GM21381 (cell line): ENCODE results near the gene ZBTB49.
"Not testable (repeated sequence)": the region's sequence is repeated elsewhere in the genome, so short reads cannot be mapped to it uniquely, and the experiment has no call there.

Source experiments
- ATAC-seq: cut with Tn5 transposase; IDR thresholded peaks from one replicate; pipeline ENCODE4 v1.9.1; 2021; ENCODE audit warnings: mild to moderate bottlenecking, moderate library complexity; ENCODE audit not compliant: unreplicated experiment

ZBTB49 gene, protein sequence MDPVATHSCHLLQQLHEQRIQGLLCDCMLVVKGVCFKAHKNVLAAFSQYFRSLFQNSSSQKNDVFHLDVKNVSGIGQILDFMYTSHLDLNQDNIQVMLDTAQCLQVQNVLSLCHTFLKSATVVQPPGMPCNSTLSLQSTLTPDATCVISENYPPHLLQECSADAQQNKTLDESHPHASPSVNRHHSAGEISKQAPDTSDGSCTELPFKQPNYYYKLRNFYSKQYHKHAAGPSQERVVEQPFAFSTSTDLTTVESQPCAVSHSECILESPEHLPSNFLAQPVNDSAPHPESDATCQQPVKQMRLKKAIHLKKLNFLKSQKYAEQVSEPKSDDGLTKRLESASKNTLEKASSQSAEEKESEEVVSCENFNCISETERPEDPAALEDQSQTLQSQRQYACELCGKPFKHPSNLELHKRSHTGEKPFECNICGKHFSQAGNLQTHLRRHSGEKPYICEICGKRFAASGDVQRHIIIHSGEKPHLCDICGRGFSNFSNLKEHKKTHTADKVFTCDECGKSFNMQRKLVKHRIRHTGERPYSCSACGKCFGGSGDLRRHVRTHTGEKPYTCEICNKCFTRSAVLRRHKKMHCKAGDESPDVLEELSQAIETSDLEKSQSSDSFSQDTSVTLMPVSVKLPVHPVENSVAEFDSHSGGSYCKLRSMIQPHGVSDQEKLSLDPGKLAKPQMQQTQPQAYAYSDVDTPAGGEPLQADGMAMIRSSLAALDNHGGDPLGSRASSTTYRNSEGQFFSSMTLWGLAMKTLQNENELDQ

DNA sequence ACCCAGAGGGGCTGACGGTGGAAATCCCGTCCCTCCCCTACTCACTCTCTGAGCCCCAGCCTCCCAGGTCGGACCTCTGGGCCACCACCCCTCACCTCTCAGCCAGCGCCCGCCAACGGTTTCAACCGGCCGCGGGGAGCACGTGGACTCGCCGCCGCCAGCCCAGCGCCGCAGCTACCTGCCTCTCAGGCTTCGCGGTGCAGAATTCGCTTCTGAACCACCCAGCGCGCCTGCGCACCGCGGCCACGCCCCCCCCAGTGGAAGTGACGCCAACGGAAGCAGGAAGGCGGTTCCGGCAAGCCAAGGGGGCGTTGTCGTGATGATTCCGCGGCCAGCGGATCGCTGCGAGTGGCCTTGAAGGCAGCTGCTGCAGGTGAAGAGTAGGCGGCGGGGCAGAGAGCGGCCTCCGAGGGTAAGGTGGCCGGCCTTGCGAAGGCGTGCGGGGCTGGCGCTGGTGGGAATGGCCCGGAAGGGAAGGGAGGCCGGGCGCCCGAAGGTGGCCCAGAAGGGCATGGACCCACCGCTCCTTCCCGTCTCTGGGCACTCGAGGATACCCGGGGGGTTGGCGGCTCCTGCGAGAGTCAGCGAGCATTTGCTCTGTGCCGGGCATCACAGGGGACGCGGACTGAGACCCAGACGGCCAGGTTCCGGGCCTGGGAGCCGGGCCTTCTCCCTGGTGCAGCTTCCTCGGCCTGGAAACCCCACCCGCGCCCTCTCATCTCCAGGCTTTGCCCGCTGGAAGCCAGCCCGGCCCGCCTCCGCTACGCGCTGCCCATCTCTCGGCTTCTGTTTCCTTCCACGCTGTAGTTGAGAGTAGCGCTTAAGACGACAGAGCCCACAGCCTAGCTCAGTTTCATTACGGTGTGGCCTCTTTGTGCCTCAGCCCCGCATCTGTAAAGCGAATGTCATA lies at the start of gene ZBTB49, which contains the start of gene LYAR:
Gene ZBTB49 (plus strand): TSS at position 311 of the 910 bp plus-strand sequence. CDS start 9,695 bp downstream, outside the sequence.
Gene LYAR (minus strand): TSS at position 214 of the 910 bp plus-strand sequence. CDS start 6,412 bp downstream, outside the sequence.
- peak; percentile 91 for ATAC-seq

DNA sequence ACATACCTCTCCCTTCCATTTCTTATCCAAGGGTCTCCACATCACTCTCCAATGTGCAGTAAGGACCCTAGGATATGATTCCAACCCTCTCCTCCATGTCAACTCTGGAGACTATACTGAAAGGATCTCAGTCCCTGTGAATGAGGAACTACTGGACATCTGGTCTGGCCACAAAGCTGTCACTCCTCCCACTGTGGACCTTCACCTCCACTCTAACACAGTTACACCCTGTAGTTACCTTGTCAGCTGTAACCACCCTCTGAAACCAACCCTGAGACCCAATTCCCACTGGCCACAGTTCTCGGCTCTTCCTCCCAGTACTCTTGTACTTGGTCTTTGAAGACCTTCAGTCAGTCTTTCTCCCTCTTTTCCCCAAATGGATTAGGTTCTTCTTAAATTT lies 44.9 kb upstream of the ZBTB49 start:
- ATAC-seq, result no peak

DNA sequence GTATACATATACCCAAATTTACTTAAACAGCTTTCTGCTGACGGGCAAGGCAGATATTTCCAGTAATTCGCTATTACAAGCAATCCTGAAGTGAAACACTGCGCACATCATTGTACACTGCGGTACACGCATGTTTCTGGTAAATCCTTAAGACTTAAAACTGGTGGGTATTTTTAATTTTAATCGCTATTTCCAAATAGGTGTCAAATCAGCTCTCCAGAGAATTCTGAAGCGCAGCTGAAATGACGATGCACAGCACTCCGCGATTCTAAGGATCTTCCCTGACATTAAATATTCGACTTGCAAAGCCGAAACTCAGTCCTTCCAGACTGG lies 42.4 kb upstream of the ZBTB49 start:
- peak; percentile 4 for ATAC-seq

DNA sequence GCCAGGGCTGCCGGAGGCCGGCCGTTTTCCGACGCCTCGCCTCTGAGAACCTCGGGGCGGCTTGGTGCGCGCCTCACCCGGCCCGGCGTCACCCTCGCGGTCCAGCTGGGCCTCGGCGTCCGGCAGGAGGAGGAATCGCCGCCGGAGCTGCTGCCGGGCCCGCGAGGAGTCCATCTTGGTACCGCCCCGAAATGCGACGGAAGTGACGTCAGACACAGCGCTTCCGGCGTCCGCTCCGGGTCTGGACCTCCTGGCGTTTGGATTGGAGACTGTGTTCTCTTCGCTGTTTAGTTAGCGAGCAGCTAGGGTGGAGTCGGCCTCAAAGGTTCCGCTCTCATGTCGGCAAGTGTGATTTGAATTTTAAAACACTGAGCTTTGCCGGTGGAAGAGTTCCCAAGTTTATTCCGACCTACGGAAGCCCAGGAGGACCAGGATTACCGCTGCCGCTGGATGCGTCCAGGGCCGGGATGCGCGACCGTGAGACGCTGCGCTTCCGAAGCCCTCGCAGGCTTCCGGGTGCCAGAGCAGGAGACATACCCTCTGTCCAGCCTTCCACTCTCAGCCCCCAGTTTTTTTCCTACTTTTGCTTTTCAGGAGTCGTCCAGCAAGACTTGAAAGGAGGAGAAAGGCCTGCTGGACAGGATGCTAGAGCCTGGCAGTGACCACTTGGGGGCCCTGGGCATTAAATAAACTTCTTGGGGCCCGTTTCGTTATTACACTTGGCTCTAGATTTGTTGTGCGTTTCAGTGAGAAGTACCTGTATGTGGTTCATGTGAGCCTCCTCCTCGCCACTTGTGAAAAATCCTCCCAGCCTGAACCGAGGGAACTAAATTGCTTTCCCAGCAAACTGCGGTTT lies 41.8 kb upstream of the ZBTB49 start, which contains the start of gene TMEM128:
Gene TMEM128 (minus strand): TSS at position 195 of the 856 bp plus-strand sequence. CDS start 21 bp downstream, at position 174.
- ATAC-seq, result peak; percentile 98

DNA sequence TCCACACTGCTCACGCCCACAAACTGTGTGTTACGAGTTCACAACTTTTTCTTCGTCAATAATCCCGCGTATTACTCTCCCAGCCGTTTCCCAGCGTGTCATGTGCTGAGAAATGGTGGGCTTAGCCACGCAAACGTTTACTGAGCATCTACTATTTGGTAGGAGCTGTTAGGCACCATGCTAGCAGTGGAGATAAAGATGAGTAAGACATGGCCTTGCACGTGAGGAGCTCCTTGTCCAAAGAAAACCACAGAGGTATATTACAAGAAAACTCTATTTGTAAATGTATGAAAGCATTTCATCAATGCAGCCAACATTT lies 41.2 kb upstream of the ZBTB49 start:
- no peak for ATAC-seq

DNA sequence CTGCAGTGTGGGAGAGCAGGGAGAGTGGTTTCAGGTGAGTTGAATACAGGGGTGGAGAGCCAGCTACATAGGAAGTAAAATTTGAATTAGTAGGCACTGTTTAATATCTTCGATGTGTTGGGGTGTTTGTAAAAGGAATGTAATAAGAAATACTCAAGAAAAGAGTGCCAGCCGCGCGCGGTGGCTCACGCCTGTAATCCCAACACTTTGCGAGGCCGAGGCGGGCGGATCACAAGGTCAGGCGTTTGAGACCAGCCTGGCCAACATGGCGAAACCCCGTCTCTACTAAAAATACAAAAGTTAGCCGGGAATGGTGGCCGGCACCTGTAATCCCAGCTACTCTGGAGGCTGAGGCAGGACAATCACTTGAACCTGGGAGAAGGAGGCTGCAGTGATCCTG lies 40.7 kb upstream of the ZBTB49 start:
- ATAC-seq, result not testable (repeated sequence)

DNA sequence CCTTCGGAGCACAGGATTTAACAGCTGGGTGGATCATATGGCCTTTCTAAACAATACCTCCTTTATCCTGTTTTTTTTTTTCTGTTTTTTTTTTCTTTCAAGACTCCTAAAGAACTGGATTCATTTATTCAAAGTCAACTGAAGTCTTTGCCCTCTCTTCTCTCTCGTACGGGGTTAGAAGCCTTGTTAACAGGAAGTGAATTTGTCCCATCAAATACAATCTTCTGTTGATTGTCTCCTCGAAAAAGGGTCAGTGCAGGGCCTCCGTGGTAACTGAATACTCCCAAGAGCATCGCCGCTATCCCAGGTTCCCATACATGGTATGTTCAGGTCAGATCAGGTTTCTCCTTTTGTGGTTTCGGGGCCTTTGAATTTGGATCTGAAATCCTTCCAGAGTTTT lies 40.2 kb upstream of the ZBTB49 start:
- ATAC-seq, result no peak

DNA sequence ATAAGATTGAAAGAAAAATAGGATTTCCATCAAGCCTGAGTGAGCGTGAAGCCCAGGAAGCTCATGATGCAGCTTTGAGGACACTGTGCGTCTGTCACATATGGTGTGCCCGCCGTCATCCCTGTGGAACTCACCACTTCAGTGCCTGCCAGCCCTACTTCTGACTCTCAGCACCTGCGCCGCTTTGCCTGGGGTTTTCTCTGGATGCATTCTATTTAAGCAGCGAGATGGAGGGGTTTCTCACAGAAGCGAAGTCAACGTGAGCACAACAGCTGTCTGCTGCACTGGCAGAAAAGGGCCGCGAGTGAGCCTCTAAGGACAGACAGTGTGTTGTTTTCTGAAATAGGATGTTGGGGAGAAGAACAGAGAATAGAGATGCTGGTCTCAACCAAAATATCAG lies 35.9 kb upstream of the ZBTB49 start:
- ATAC-seq, result no peak

DNA sequence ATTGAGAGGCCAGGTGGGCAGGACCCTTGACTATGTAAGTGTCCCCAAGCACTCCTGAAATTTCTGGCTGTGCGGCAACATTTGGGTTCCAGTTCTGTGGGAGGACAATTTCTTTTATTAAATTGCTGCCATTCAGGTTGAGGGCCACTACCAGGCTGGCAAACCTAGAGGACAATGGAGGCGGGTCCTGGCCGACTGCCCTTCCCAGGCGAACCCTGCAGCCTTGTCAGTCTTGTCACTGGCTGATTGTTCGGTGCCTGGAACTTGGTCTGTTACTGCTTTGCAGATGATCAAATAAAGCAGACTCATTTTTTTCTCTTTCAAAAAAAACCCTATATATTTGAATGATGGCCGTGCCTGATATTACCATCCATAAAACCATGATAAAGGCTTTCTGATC lies 35.4 kb upstream of the ZBTB49 start:
- no peak for ATAC-seq

DNA sequence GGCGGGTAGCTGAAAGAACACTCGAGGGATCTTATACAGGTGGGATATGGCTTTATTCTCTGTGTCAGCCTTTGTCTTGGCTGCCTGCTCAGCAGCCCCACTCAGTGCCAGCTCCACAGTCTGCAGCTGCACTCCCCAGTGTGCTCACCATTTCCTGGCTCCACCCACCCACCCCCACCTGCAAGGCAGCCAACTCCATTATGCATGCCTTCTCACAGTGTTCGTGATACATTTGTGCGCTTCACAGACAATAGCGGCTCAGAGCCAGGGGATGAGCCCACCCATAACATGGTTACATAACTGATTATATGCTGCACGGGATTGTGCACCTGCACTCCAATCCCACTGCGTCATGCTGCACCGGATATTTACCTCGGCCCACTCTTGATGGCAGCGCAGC lies 33.3 kb upstream of the ZBTB49 start:
- no peak for ATAC-seq

DNA sequence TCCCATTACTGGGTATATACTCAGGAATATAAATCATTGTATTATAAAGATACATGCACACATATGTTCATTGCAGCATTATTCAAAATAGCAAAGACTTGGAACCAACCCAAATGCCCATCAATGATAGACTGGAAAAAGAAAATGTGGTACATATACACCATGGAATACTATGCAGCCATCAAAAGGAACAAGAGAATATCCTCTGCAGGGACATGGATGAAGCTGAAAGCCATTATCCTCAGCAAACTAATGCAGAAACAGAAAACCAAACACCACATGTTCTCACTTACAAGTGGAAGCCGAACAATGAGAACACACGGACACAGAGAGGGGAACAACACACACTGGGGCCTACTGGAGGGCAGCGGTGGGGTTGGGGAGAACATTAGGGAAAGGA lies 32.3 kb upstream of the ZBTB49 start:
- ATAC-seq, result not testable (repeated sequence)

DNA sequence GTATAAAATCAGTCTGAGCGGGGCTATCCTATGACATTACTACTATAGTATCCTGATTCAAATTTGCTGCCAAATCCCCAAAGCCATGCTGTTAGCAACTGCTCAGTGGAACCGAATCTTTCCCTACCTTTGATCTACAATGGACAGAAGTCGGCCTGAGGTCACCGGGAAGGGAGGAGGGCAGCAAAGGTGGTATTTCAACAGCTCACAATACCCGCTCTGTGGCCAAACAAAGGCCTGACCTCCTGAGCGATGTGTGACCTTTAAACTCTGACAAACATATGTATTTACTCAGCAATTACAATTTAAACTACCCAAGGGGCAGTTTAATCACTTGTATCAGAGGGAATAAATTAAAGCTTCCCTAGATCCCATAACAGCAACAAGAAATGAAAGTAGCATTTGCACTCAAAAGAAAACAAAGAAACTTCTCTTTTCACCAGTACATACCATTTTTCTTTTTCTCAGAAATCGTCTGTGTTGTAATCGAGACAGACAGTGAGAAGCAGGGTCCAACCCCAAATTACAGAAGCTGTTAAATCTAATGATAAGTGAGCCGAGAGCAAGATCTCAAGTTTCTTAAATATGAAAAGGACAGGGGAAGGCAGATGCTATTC lies 30.5 kb upstream of the ZBTB49 start:
- no peak for ATAC-seq

DNA sequence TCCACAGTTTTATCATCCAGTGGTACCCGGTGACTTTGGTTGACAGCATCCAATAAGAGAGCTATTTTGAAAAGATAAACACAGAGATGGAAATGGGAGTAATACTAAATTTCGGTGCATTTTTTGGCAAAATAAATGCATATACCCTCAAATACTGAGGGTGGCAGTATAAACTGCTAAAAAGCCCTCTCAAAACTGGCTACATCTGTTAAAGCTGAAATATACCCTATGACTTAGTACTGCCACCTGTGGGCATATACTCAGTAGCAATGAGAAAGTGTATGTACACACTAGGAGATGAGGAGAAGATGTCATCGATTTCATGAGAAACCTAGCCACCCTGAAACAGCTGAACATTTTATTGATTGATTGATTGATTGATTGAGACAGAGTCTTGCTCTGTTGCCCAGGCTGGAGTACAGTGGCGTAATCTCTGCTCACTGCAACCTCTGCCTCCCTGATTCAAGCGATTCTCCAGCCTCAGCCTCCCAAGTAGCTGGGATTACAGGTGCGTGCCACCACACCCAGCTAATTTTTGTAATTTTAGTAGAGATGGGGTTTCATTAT lies 29.8 kb upstream of the ZBTB49 start:
- ATAC-seq, result no peak

DNA sequence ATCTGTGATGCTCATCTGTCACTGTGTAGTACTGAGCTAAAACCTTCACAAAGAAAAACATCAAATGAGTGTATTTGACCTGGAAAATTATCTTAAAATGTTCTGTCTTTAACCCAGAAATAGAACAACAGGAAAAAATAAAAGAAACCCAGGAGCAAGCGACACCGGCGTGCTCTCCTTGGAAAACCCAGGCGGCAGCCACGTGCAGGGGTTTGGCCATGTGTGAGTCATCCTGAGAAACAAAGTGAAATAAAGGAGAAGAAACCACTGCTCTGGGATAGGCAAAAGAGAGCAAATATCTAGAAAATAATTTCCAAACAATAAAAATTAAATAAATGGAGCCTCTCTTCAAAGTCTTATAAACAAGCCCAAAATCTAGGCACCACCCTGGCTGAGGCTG lies 22.1 kb upstream of the ZBTB49 start:
- no peak for ATAC-seq

DNA sequence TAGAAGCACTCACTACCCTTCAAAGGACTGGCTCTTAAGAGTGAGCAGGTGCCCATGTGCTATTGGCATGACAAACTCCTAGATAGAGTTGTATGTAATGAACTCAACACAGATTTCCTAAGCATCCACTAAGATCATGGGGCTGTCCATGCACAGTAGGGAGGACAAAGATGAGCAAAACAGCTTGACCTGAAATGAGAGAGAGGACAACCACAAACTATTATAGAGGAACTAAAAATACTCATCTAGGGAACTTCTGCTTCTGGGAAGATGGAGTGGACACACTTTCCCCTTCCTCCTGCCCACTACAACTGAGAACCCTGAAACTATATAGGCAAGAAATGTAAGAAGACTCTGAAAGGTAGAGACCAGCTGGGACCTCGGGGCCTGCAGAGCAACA lies 21.3 kb upstream of the ZBTB49 start:
- no peak for ATAC-seq

DNA sequence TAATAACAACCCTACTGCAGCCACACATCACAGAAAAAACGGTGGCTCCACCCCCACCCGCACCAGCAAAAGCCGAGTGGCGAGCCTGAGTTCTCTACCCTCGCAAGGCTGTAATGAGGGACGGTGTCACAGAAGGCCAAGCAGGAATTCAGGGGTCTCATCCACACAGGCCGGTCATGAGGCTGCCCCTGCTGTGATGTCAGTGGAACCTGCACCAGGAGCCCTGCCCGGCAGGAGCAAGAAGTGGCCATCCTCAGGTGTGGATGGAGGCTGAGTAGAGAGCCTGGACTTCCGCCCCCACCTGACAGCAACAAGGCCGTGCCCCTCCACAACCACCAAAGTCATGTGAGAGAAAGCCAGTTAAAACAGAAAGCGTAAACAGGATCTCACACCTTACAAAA lies 20.7 kb upstream of the ZBTB49 start:
- ATAC-seq, result no peak

DNA sequence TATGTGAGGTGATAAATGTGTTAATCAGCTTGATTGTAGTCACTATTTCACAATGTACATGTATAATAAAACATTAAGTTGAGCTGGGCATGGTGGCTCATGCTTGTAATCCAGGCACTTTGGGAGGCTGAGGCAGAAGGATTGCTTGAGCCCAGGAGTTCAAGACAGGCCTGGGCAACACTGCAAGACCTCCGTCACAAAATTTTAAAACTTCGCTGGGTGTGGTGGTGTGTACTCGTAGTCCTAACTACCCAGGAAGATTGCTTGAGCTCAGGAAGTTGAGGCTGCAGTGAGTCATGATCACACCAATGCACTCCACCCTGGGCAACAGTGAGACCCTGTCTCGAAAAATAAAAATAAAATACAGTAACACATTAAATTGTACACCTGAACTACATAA lies 20.2 kb upstream of the ZBTB49 start:
- ATAC-seq, result no peak

DNA sequence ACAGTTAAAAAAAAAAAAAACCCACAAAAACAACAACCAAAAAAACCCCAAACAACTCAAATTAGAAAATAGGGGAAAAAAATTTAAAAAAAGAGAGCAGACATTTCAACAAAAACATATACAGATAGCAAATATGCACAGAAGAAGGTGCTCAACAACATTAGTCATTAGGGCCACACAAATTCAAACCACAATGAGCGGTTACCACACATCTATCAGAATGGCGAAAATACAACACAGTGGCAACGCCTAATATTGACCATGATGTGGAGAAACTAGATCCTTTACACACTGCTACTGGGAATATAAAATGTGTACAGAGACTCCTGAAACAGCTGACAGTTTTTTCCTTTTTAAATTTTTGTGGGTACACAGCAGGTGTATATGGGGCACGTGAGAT lies 19.5 kb upstream of the ZBTB49 start:
- no peak for ATAC-seq

DNA sequence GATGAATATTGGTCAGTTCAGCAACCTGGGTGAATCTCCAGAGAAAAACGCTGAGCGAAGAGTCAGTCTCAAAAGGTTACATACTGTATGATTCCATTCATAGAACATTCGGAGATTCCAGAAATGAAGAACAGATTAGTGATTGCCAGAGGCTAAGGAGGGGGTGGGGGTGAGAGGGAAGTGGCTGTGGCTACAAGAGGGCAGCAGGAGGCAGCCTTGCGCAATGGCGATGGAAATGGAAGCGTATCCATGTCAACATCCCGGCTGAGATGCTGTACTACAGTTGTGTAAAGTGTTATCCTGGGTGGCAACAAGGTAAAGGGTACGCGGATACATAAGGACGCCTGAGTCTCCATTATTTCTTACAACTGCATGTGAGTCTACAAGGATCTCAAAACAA lies 18.1 kb upstream of the ZBTB49 start:
- ATAC-seq, result no peak

DNA sequence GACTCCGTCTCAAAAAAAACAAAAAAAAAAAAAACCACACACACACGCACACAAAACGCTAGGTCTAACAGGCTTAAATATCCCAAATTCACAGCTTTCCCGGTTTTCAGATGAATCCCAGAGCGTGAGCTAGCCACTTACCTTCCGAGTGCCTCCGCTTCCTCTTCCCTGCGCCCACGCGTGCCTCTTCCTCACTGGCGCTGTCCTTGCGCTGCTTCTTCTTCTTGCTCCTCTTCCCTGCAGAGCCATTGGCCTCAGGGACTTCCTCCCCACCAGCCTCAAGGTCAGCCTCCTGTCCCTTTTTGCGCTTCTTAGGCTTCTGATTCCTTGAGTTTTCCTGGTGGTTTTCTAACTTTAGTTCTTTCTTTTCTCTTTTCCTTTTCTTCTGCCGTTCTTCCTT lies 15.8 kb upstream of the ZBTB49 start:
- no peak for ATAC-seq
